MCF 10A (cell line): ENCODE results near the gene NRROS. TPM values are rescaled to one million over a fixed set of nuclear protein-coding genes. Genes with fewer than 3 reads are reported as not detected.

ENCODE experiments used
- BruUV-seq: library from RNA; stranded (reverse); fragments of 400-500 nt; replicated peaks from 2 replicates; lab custom pipeline; 2021; lab: Mats Ljungman, UMichigan
- CTCF ChIA-PET: fragments of 300-600 bp; sonication (Branson Sonifier 250); formaldehyde crosslinking; extraction: SDS; loops from one replicate; lab custom pipeline; 2021; ENCODE audit warnings: antibody characterized with exemption, inconsistent platforms; lab: Yijun Ruan, JAX
- POLR2A ChIA-PET: fragments of 300-600, 350-650 bp; sonication (Branson Sonifier 250); formaldehyde crosslinking; extraction: SDS; loops from one replicate; lab custom pipeline; 2020; ENCODE audit warnings: antibody characterized with exemption, inconsistent platforms; lab: Yijun Ruan, JAX
- DNase-seq: peaks from one replicate; pipeline ENCODE4 v3.0.0-alpha.2; 2018; ENCODE audit not compliant: unreplicated experiment
- H3K27ac Mint-ChIP-seq: one replicate; pipeline ENCODE4 v1.8.0; 2022; ENCODE audit warnings: mild to moderate bottlenecking, low read depth, mixed read lengths; ENCODE audit not compliant: unreplicated experiment
- H3K27me3 Mint-ChIP-seq: one replicate; pipeline ENCODE4 v1.8.0; 2022; ENCODE audit warnings: mixed read lengths; ENCODE audit not compliant: insufficient read depth, unreplicated experiment
- H3K36me3 Mint-ChIP-seq: one replicate; pipeline ENCODE4 v1.8.0; 2022; ENCODE audit warnings: mild to moderate bottlenecking, moderate library complexity, mixed read lengths; ENCODE audit not compliant: insufficient read depth, unreplicated experiment
- H3K4me1 Mint-ChIP-seq: one replicate; pipeline ENCODE4 v1.8.0; 2022; ENCODE audit warnings: mixed read lengths; ENCODE audit not compliant: insufficient read depth, unreplicated experiment
- H3K4me3 Mint-ChIP-seq: one replicate; pipeline ENCODE4 v1.8.0; 2022; ENCODE audit warnings: mild to moderate bottlenecking, moderate library complexity, mixed read lengths; ENCODE audit not compliant: unreplicated experiment
- H3K9me3 Mint-ChIP-seq: one replicate; pipeline ENCODE4 v1.8.0; 2022; ENCODE audit warnings: mixed read lengths; ENCODE audit not compliant: unreplicated experiment
- CTCF ChIP-seq: fragments of 200-600 bp; IDR thresholded peaks from one replicate; pipeline ENCODE4 v1.8.0; 2022; ENCODE audit warnings: antibody characterized with exemption, mild to moderate bottlenecking; ENCODE audit not compliant: unreplicated experiment
- intact Hi-C: fragments of 100-400 bp; cut with micrococcal nuclease; formaldehyde crosslinking; loops from 2 replicates; pipeline ENCODE4 v1.14.1; 2022
- total RNA-seq: library from RNA; stranded (reverse); gene quantifications from 2 replicates; pipeline ENCODE4 v1.2.3, GENCODE V29; 2022

The NRROS gene
- total RNA-seq, 1 experiment from 2014 or later, result not detected

- H3K4me3 Mint-ChIP-seq, result no peak overlapping the region
- H3K36me3 Mint-ChIP-seq, result no peaks in the 10 kb centered on the region
- CTCF ChIA-PET, result interaction anchor here (0.6 to 1.2 kb wide), 3 partner anchors 17 to 229 kb away, joined by 3 to 5 read pairs (median 5); no protein-coding TSS in a partner anchor
- POLR2A ChIA-PET, result no interaction called here
- no peaks in the 10 kb centered on the region for H3K27me3 Mint-ChIP-seq
- intact Hi-C loops, result no loop called here
- BruUV-seq, result no TSS peak
- H3K27ac Mint-ChIP-seq, result no peak overlapping the region
- DNase-seq, result no peak
- peaks cover 4% of the 10 kb centered on the region for H3K4me1 Mint-ChIP-seq
- peaks cover 7% of the 10 kb centered on the region for H3K9me3 Mint-ChIP-seq
- no peak for TF ChIP-seq CTCF
Measured at GRCh38 chr3:196604548-196604947, 34.9 kb upstream of the NRROS start.

DNA sequence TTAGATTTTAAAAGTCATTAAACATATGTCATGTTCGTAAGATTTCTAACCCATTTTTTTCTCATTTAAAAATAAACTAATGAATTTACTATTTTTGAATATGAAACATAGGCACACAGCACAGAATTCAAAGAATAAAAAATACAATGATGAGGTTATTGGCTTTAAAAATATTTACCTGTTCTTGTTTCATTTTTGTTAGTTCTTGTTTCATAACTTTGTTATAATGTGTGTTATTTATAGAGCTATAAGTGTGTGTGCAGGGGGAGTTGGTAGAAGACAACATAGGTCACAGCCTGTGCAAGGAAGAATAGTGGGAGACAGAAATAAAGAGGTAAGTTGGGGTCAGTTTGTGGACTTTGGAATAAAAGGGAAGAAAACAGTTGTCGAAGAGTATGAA, 30.8 kb upstream of the NRROS start:
- H3K9me3 Mint-ChIP-seq, result peaks cover 7% of the 10 kb centered on the region
- H3K4me1 Mint-ChIP-seq, result peaks cover 9% of the 10 kb centered on the region
- no peak overlapping the region for H3K4me3 Mint-ChIP-seq
- no peak overlapping the region for H3K27ac Mint-ChIP-seq
- DNase-seq, result no peak
- ChIA-PET CTCF (interaction anchor here (0.6 to 10.2 kb wide), 16 partner anchors 12 to 357 kb away, joined by 3 to 149 read pairs (median 4); no protein-coding TSS in a partner anchor), POLR2A (interaction anchor here (0.9 to 1.9 kb wide), 4 partner anchors 80 to 259 kb away, joined by 3 to 6 read pairs (median 4); partner anchors contain the start of gene SENP5)
- intact Hi-C loops, result loop anchor here (1.0 to 2.0 kb wide), 3 partner anchors 77 to 362 kb away; partner anchors contain the start of gene NCBP2
- TF ChIP-seq CTCF, result no peak
- no peaks in the 10 kb centered on the region for H3K27me3 Mint-ChIP-seq
- no peaks in the 10 kb centered on the region for H3K36me3 Mint-ChIP-seq
- BruUV-seq, result no TSS peak

- Mint-ChIP-seq H3K4me3 (no peak overlapping the region), H3K9me3 (peaks cover 7% of the 10 kb centered on the region), H3K4me1 (peaks cover 9% of the 10 kb centered on the region), H3K27ac (no peak overlapping the region), H3K36me3 (no peaks in the 10 kb centered on the region), H3K27me3 (no peaks in the 10 kb centered on the region)
- BruUV-seq, result no TSS peak
- intact Hi-C loops, result loop anchor here (1.0 to 2.0 kb wide), 3 partner anchors 76 to 361 kb away; partner anchors contain the start of gene NCBP2
- ChIA-PET POLR2A (interaction anchor here (0.6 to 1.9 kb wide), 7 partner anchors 9 to 259 kb away, joined by 3 to 6 read pairs (median 4); partner anchors contain the start of gene SENP5), CTCF (interaction anchor here (0.7 to 10.2 kb wide), 20 partner anchors 12 to 356 kb away, joined by 3 to 149 read pairs (median 4); partner anchors contain the start of gene NCBP2)
- peak; percentile 93 for TF ChIP-seq CTCF
- DNase-seq, result peak; percentile 89
Measured at GRCh38 chr3:196609343-196609775, 30.1 kb upstream of the NRROS start.

- no TSS peak for BruUV-seq
Measured at GRCh38 chr3:196609805-196610515, 29.5 kb upstream of the NRROS start.

More at GRCh38 chr3:196609805-196610515, 29.5 kb upstream of the NRROS start:
- Mint-ChIP-seq H3K4me3 (no peak overlapping the region), H3K27ac (no peak overlapping the region), H3K27me3 (no peaks in the 10 kb centered on the region), H3K36me3 (no peaks in the 10 kb centered on the region), H3K4me1 (peaks cover 9% of the 10 kb centered on the region), H3K9me3 (peaks cover 7% of the 10 kb centered on the region)
- DNase-seq, result no peak
- TF ChIP-seq CTCF, result no peak
- intact Hi-C loops, result loop anchor here (1.0 to 2.0 kb wide), 3 partner anchors 75 to 361 kb away; partner anchors contain the start of gene NCBP2
- CTCF ChIA-PET, result interaction anchor here (0.6 to 10.2 kb wide), 21 partner anchors 19 to 535 kb away, joined by 3 to 149 read pairs (median 4); partner anchors contain the start of gene NCBP2
- POLR2A ChIA-PET, result interaction anchor here (0.6 to 1.9 kb wide), 7 partner anchors 10 to 258 kb away, joined by 3 to 6 read pairs (median 4); partner anchors contain the start of gene SENP5
